Neural cell (in vitro differentiated cells): Measurements from ENCODE around the gene ARHGAP5. TPM values are rescaled to one million over a fixed set of nuclear protein-coding genes. Genes with fewer than 3 reads are reported as not detected.

Source experiments
- H2AFZ ChIP-seq: fragments of 200-600, 300-800 bp; sonication (generic), shearing (Covaris generic); 2 replicates; pipeline ENCODE4 v1.6.0; 2014; ENCODE audit warnings: low read depth, mild to moderate bottlenecking, antibody characterized with exemption, low read length, moderate library complexity
- H3F3A ChIP-seq: fragments of 200-600 bp; shearing (Covaris generic); 2 replicates; pipeline ENCODE4 v1.6.1; 2016; ENCODE audit warnings: mild to moderate bottlenecking, moderate library complexity, mixed read lengths, antibody characterized with exemption, low read length; ENCODE audit not compliant: insufficient read depth, poor library complexity, severe bottlenecking
- H3K27ac ChIP-seq: fragments of 200-600, 300-800 bp; sonication (generic), shearing (Covaris generic); 2 replicates; pipeline ENCODE4 v1.5.1; 2014; ENCODE audit warnings: mild to moderate bottlenecking, low read length, moderate library complexity
- H3K27me3 ChIP-seq: fragments of 300-800, 200-600 bp; sonication (generic), shearing (Covaris generic); 2 replicates; pipeline ENCODE4 v1.6.0; 2014; ENCODE audit warnings: mild to moderate bottlenecking, low read depth, low read length, moderate library complexity; ENCODE audit not compliant: insufficient read depth
- H3K36me3 ChIP-seq: fragments of 300-800, 200-600 bp; sonication (generic), shearing (Covaris generic); 2 replicates; pipeline ENCODE4 v1.5.1; 2014; ENCODE audit warnings: mild to moderate bottlenecking, antibody characterized with exemption, low read length, moderate library complexity; ENCODE audit not compliant: insufficient read depth
- H3K4me2 ChIP-seq: fragments of 300-800, 200-600 bp; sonication (generic), shearing (Covaris generic); 2 replicates; pipeline ENCODE4 v1.6.0; 2014; ENCODE audit warnings: mild to moderate bottlenecking, low read length
- H3K4me3 ChIP-seq: fragments of 300-800, 200-600 bp; sonication (generic), shearing (Covaris generic); 2 replicates; pipeline ENCODE4 v1.5.1; 2014; ENCODE audit warnings: mild to moderate bottlenecking, low read length, moderate library complexity
- H3K79me2 ChIP-seq: fragments of 200-600 bp; shearing (Covaris generic); replicated peaks from 2 replicates; pipeline ENCODE4 v1.6.0; 2014; ENCODE audit warnings: mild to moderate bottlenecking, low read length, moderate library complexity; ENCODE audit not compliant: insufficient read depth
- H3K9ac ChIP-seq: fragments of 300-800, 200-600 bp; sonication (generic), shearing (Covaris generic); 2 replicates; pipeline ENCODE4 v1.6.1; 2016; ENCODE audit warnings: mild to moderate bottlenecking, low read length, mixed read lengths
- H3K9me2 ChIP-seq: fragments of 200-600 bp; shearing (Covaris generic); 2 replicates; pipeline ENCODE4 v1.6.1; 2016; ENCODE audit warnings: mild to moderate bottlenecking, low read length, mixed read lengths; ENCODE audit not compliant: insufficient read depth
- H3K9me3 ChIP-seq: fragments of 200-600, 300-800 bp; sonication (generic), shearing (Covaris generic); 2 replicates; pipeline ENCODE4 v1.6.1; 2016; ENCODE audit warnings: mild to moderate bottlenecking, mixed run types, low read length, moderate library complexity, mixed read lengths
- H4K20me1 ChIP-seq: fragments of 200-600 bp; shearing (Covaris generic); 2 replicates; pipeline ENCODE4 v1.6.1; 2016; ENCODE audit warnings: mild to moderate bottlenecking, mixed run types; ENCODE audit not compliant: insufficient read depth
- EP300 ChIP-seq: fragments of 450-650 bp; conservative IDR thresholded peaks from 2 replicates; pipeline ENCODE4 v1.6.1; 2014; ENCODE audit warnings: antibody characterized with exemption, mild to moderate bottlenecking, moderate library complexity; ENCODE audit not compliant: poor library complexity, severe bottlenecking
- EZH2 ChIP-seq: fragments of 200-600, 300-800 bp; shearing (Covaris generic), sonication (generic); IDR thresholded peaks from 2 replicates; pipeline ENCODE4 v1.6.1; 2014; ENCODE audit warnings: antibody characterized with exemption, low read length, borderline replicate concordance, mild to moderate bottlenecking; ENCODE audit not compliant: insufficient read depth, poor library complexity, severe bottlenecking
- MXI1 ChIP-seq: fragments of 450-650 bp; conservative IDR thresholded peaks from 2 replicates; pipeline ENCODE4 v1.6.1; 2014; ENCODE audit warnings: antibody characterized with exemption, mild to moderate bottlenecking; ENCODE audit not compliant: poor library complexity, severe bottlenecking
- POLR2AphosphoS5 ChIP-seq: IDR thresholded peaks from 2 replicates; pipeline ENCODE4 v1.6.1; 2012
- RAD21 ChIP-seq: fragments of 450-650 bp; conservative IDR thresholded peaks from 2 replicates; pipeline ENCODE4 v1.6.1; 2014; ENCODE audit warnings: antibody characterized with exemption, mild to moderate bottlenecking, moderate library complexity
- REST ChIP-seq: IDR thresholded peaks from 2 replicates; pipeline ENCODE4 v1.6.1; 2012; ENCODE audit warnings: borderline replicate concordance
- SMC3 ChIP-seq: fragments of 450-650 bp; conservative IDR thresholded peaks from 2 replicates; pipeline ENCODE4 v1.6.1; 2014; ENCODE audit warnings: antibody characterized with exemption, mild to moderate bottlenecking, moderate library complexity; ENCODE audit not compliant: poor library complexity
- TAF1 ChIP-seq: IDR thresholded peaks from 2 replicates; pipeline ENCODE4 v1.6.1; 2012; ENCODE audit warnings: low read depth
- polyA plus RNA-seq: library from polyadenylated mRNA; depleted of rRNA; stranded (reverse); fragments of >200 nt; gene quantifications from 2 replicates; pipeline ENCODE4 v1.2.3, GENCODE V29; 2014
- TF ChIP-seq, protein P1 (sequence below): fragments of 450-650 bp; IDR thresholded peaks from 2 replicates; pipeline ENCODE4 v1.5.1; 2014; ENCODE audit warnings: antibody characterized with exemption, mild to moderate bottlenecking, moderate library complexity; ENCODE audit not compliant: poor library complexity, severe bottlenecking

The ARHGAP5 gene
- polyA plus RNA-seq, 1 donor from 2014 or later: 32.2 TPM

DNA sequence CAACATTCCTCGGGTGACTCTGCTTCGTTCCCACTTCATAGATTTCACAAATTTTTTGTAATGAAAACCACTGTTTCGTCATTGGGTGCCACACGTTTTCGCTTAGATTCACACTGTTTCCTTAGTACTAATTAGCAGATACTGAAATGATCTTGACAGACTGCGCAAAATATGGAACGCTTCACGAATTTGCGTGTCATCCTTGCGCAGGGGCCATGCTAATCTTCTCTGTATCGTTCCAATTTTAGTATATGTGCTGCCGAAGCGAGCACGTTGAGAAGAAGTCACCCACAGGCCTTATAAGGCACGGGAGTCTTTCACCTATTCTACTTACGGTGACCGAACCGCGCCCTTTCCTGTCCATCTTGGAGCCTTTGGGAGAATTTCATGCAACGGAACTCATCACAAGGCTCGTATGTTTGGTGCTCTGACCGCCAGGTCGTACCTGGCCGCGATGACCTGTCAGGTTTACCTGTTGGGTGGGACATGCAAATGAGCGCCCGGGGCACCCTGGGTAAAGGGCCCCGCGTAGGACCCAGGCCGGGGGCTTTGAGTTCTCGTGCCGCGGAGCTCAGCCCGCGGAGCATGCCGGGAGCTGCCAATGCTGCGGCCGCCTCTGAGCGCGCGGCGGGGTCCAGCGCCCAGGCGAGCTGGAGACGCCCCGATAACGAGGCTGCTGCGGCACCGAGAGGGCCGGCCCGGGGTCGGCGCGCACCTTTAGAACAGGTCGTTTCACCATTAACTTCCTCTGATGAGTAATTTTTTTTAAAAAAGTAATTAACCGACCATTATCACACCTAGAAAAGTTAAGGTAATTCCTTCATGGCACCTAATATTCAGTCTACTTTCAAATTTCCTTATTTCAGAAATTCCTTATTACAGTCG, 126.1 kb downstream of the ARHGAP5 start, which contains the start of gene RNU6-8:
RNU6-8 (minus strand) TSS at position 272 of the 885 bp plus-strand sequence.
- no peaks in the 10 kb centered on the region for H4K20me1 ChIP-seq
- H3F3A ChIP-seq: peaks cover 8% of the 10 kb centered on the region
- no peaks in the 10 kb centered on the region for H3K36me3 ChIP-seq
- no peaks in the 10 kb centered on the region for H3K27me3 ChIP-seq
- no peaks in the 10 kb centered on the region for H3K79me2 ChIP-seq
- no peaks in the 10 kb centered on the region for H3K9me2 ChIP-seq
- TF ChIP-seq EP300: peak; percentile 19
- no peak for TF ChIP-seq REST
- TF ChIP-seq SMC3: peak; percentile 15
- TF ChIP-seq MXI1: peak; percentile 76
- no peak for TF ChIP-seq TAF1
- TF ChIP-seq POLR2AphosphoS5: peak; percentile 16
- peak within 1 kb of the TSS; percentile 90 for H3K4me3 ChIP-seq
- H3K27ac ChIP-seq: peak within 1 kb of the TSS; percentile 83
- peak within 1 kb of the TSS; percentile 75 for H2AFZ ChIP-seq
- peak within 1 kb of the TSS; percentile 77 for H3K9ac ChIP-seq
- peak within 1 kb of the TSS; percentile 74 for H3K4me2 ChIP-seq
- H3K9me3 ChIP-seq: no peaks in the 10 kb centered on the region

DNA sequence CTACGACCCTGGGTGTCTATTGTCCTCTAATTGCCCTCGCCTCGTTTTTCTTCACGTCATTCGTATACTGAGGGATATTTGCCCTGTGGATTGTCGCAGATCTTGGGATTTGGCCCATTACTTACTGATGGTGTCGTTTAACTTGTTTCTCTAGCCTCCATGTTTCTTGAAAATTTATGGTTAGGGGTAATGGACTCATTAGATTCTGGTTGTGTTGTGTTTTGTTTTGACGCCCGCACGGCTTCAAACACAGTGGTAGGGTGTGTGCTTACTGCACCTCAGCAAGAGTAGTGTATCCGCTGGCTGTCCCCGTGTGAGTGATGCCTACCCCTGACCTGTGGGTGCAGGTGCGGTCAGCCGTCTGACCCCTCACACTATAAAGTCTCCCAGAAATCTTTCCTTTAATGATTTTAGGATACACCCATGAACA, 126.8 kb downstream of the ARHGAP5 start:
- H3K36me3 ChIP-seq: no peaks in the 10 kb centered on the region
- peak overlapping the region; percentile 74 for H3K4me2 ChIP-seq
- no peaks in the 10 kb centered on the region for H3K79me2 ChIP-seq
- no peaks in the 10 kb centered on the region for H3K27me3 ChIP-seq
- H3K27ac ChIP-seq: peak overlapping the region; percentile 83
- no peaks in the 10 kb centered on the region for H4K20me1 ChIP-seq
- H3F3A ChIP-seq: peaks cover 8% of the 10 kb centered on the region
- H2AFZ ChIP-seq: peak overlapping the region; percentile 61
- no peaks in the 10 kb centered on the region for H3K9me3 ChIP-seq
- H3K4me3 ChIP-seq: peak overlapping the region; percentile 90
- H3K9me2 ChIP-seq: no peaks in the 10 kb centered on the region
- TF ChIP-seq SMC3 (no peak), REST (no peak), TAF1 (no peak), MXI1 (no peak), EZH2 (no peak), RAD21 (no peak), EP300 (no peak), POLR2AphosphoS5 (no peak)
- TF ChIP-seq, protein P1, sequence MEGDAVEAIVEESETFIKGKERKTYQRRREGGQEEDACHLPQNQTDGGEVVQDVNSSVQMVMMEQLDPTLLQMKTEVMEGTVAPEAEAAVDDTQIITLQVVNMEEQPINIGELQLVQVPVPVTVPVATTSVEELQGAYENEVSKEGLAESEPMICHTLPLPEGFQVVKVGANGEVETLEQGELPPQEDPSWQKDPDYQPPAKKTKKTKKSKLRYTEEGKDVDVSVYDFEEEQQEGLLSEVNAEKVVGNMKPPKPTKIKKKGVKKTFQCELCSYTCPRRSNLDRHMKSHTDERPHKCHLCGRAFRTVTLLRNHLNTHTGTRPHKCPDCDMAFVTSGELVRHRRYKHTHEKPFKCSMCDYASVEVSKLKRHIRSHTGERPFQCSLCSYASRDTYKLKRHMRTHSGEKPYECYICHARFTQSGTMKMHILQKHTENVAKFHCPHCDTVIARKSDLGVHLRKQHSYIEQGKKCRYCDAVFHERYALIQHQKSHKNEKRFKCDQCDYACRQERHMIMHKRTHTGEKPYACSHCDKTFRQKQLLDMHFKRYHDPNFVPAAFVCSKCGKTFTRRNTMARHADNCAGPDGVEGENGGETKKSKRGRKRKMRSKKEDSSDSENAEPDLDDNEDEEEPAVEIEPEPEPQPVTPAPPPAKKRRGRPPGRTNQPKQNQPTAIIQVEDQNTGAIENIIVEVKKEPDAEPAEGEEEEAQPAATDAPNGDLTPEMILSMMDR: no peak
- H3K9ac ChIP-seq: peak overlapping the region; percentile 77
